Measurements from ENCODE around the gene SH2B2.

Gene SH2B2

DNA sequence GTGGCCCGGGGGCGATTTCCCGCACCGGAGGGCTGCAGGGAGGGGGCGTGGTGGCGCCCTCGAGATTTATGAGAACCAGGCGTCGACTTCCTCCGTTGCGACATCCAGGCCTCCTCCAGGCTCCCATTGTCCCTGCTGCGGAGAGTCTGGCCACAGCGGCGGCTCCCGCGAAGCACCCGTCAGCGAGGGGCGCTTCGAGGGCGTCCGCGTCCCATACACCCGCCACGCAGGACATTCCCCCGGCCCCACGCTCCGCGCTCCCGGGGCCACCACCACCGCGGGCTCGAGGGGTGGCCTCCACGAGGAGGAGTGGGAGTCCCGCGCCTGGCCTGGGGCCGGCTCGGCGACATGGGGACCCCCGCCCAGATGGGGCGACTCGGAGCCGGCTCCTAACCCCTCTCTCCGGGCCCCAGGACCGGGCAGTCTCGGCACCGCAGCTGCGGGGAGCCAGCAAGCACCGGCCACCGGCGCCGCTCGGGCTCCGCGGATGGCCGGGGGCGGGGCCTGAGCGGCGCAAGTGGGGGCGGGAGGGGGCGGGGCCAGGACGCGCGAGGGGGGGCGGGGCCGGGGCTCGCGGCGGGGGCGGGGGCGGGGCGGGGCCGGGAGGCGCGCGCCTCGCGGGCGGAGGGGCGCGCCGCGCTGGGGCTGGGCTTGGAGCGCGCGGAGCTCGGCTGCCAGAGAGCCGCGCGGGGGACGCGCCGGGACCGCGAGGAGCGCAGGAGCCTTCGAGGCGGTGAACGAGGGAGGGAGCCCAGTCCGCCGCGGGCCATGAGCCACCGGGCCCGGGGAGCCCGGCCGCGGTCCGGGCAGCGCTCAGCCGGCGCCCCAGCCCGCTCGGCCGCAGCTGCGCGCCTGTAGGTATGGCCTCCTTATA is at the start of gene SH2B2:
SH2B2 (plus strand) TSS at position 632 of the 874 bp plus-strand sequence. CDS start 13,683 bp downstream, outside the sequence.
- DNase-seq, result peak; percentile 61

DNA sequence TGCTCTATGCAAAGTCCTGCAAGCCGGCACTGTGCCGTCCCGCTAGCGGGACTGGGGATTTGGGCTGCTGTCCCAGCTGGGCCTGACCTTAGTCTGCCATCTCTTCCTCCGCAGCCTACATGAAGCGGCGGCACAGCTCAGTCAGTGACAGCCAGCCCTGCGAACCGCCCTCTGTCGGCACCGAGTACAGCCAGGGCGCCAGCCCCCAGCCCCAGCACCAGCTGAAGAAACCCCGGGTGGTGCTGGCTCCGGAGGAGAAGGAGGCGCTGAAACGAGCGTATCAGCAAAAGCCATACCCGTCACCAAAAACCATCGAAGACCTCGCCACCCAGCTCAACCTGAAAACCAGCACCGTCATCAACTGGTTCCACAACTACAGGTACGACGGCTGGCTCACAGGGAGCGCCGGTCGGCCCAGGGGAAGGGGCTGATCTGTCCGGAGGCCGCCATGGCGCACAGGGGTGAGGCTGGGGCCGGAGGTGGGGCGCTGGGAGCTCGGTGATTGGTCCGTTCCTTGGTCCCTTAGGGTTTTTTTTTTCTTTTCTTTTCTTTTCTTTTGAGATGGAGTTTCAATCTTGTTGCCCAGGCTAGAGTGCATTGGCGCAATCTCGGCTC is 47.4 kb upstream of the SH2B2 start:
- no peak for DNase-seq

GRCh38 chr7:102241431-102241830 is 45.2 kb upstream of the SH2B2 start:
- DNase-seq, result no peak

DNA sequence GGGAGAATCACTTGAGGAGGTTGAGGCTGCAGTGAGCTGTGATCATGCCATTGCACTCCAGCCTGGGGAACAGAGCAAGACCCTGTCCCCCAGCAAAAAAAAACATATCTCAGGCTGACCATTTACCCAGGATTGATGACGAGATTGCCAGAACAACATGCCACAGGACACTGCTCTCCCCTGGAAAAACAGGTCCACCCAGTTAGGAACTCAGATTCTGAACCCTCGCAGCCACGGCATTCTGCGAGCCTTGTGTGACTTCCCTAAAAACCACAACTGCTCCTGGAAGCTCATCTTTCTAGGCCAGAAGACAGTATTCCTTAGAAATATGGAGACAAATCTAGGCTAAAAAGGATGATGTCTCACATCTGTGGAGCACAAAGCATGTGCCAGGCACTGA is 42.1 kb upstream of the SH2B2 start:
- no peak for DNase-seq

GRCh38 chr7:102248081-102248455 is 38.6 kb upstream of the SH2B2 start:
- DNase-seq, result no peak

DNA sequence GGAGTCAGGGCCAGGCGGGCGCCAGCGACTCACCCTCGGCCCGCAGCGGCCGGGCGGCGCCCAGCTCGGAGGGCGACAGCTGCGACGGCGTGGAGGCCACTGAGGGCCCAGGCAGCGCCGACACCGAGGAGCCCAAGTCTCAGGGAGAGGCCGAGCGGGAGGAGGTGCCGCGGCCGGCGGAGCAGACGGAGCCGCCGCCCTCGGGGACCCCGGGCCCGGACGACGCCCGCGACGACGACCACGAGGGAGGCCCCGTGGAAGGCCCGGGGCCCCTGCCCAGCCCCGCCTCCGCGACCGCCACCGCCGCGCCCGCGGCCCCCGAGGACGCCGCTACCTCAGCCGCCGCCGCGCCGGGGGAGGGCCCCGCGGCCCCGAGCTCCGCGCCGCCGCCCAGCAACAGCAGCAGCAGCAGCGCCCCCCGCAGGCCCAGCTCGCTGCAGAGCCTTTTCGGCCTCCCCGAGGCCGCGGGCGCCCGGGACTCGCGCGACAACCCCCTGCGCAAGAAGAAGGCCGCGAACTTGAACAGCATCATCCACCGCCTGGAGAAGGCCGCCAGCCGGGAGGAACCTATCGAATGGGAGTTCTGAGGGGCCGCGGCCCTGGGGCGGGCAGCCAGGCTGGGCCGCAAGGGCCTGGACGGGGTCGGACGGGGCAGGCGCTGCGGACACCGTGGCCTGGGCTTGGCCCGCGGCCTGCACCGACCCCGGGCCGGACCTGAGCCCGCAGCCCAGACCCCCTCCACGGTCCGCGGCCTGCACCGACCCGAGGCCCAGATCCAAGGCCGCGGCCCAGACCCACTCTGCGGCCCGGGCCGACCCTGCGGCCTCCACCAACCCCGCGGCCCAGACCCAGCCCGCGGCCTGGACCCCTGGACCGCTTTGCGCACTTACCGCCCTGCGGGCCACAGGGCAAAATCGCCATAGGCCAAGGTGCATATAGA is 37.9 kb upstream of the SH2B2 start:
- no peak for DNase-seq

DNA sequence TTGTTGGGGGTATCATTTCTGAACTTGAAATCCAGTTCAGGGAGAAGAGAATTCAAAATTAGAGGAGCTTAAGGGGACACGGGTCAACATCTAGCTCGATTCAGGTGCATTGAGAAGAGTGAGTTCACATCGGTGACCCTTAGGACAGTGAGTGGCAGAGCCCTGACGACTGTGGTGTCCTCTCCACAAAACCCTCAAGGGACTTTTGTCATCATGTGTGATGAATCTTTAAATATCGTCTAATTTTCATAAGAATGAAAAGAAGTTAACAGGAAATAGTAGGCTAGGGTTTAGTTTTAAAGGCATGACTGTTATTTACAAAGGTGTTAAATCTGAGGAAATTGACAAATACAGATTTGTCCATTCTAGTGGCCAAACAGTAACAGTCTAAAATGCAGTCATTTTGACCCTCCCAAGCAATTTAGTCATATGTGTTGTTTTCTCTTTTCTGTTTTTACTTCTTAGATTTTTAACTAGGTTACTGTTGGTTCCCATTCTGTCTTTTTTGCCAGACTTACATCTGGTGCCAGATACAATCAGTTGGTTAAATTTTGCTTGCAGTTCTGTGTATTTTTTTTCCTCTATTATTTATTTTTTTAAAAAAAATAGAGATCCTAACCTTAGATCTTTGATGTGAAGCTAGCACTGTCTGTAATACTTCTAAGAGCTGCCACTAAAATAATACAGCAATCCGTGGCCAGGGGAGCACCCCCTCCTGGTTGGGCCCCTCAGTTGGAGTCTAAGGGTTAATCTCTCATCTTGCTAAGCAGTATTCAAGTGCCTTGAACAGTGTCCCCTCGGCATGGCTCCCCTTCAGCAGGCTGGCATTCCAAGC is 34.9 kb upstream of the SH2B2 start:
- DNase-seq, result no peak

- DNase-seq, result no peak
These were observed 34.2 kb upstream of the SH2B2 start for GRCh38 chr7:102252366-102252982.

DNA sequence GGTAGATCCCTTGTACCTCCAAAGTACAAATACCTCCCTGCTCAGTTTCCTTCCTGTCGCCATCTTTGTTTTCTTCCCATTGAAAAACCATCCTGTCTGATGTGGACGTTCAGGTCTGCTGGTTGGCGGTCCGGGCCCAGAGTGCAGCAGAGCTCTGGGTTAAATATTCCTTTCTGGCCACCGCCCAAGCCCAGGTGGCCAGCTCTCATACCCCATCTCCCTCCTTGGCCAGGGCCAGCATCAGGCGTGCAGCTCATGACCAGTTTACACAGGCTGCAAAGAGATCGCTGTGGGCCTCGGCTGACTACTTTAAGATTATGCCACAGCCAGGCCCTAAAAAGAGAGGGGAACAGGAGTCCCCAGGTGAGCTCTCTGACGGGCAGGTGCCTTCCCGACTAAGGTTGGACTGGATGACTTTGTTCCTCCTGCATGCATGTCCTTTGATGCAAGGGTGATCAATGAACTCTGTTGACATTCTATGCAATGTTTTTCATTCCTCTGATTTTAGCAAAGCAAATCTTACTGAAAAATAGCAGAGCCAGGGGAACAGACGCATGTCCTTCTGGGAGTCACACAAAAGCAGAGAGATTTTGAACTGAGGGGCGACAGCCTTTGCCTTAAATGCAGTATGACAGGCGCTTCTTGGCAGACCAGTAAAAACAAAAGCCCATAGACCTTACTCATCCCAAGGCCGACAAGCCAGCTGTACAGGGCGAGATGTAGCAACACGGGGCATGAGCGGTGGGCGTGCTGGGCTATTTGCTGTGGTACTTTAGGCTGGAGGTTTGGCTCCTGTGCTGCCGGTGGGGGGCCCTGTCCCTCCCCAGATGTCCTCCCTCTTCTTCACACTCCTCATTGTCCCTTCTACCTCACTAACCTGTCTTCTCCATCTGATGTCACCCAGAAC is 33.3 kb upstream of the SH2B2 start:
- no peak for DNase-seq

- no peak for DNase-seq
These were observed 32.7 kb upstream of the SH2B2 start for GRCh38 chr7:102253973-102254370.

GRCh38 chr7:102254521-102254920 is 32.1 kb upstream of the SH2B2 start:
- DNase-seq, result no peak

- no peak for DNase-seq
These were observed 31.2 kb upstream of the SH2B2 start for GRCh38 chr7:102255501-102255900.

DNA sequence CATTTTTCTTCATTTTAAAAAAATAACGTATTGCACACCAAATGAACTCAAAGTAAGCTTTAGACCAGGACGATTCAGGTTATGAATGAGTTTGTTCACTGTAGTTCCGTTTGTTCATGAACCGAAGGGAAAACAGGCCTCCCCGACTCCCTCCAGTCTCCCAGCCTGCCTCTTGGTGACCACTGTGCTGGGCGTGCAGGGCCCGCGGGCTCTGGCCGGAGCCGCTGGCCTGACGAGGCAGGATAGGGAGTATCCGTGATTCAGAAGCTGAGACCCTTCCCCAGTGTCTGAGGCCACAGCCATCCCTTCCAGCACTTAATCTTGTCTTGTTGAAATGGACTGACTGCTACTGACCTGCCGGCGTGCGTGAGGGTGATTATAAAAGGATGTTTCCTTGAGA is 30.8 kb upstream of the SH2B2 start:
- DNase-seq, result no peak

GRCh38 chr7:102258073-102258748 is 28.5 kb upstream of the SH2B2 start:
- DNase-seq, result no peak

- no peak for DNase-seq
These were observed 27.9 kb upstream of the SH2B2 start for GRCh38 chr7:102258749-102259107.

- DNase-seq, result no peak
These were observed 25.8 kb upstream of the SH2B2 start for GRCh38 chr7:102260856-102261255.

DNA sequence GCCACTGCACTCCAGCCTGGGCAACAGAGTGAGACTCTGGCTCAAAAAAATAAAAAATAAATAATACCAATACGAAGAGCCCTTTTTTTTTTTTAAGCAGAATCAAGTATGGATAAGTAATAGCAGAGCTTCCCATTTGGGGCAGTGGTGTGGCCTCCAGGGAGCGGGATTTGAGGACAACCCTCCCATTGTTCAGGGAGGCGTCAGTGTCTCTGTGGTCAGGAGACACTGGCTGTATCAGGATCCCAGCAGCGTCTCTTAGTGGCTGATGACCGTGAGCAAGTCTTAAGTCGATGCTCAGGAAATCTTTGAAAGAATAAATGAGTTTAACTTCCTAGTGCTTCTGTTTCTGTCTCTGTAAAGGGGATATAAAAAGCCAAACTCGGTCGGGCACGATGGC is 25.2 kb upstream of the SH2B2 start:
- DNase-seq, result no peak

- DNase-seq, result no peak
These were observed 24.1 kb upstream of the SH2B2 start for GRCh38 chr7:102262546-102262945.

DNA sequence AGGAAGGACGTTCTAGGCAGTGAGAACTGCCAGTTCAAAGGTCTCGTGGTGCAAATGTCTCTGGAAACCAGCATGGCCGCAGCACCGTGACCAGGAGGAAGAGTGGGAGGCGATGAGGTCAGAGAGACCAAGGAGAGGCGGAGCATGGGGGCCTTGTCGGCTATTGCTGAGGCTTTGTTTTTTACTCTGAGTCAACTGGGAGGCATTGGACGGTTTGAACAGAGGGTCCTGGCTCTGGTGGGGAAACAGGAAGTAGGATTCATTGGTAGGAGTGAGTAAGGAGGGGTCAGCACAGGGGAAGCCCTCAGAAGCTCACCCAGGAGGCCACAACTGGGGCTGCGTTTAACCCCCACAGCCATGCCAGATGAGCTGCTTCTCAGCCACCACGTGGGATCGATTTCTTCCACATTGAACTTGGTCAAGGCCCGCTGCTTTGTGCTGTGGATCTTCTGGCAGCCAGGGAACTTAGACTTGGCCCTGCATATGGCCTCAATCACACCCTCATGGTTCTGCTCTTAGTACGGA is 22.2 kb upstream of the SH2B2 start:
- DNase-seq, result no peak

DNA sequence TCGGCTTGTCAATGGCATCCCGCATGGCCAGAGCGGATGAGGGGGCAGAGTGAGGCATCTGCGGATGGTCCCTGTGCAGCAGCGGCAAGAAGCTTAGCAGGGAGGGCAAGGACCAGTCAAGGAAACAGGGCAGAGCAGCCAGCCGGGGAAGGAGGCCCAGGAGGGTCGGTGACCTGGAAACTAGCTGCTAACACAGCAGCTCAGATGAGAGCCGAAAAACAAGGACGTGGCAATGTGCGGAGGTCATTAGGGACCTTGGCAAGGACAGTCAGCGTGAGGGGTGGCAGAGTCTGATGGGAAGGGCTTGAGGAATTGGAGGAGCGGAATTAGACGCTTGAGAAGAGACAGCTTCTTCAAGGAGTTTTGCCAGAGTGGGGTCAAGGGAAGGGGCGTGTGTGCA is 20.1 kb upstream of the SH2B2 start:
- no peak for DNase-seq
